Stimulated activated naive B cell treated with anti-CD40 and anti-IgM and Interleukin-4, amounts not matched to agents 10 μg/mL and 1 μg/mL and 100 μg/mL, for 72 hours (primary cell): Measurements from ENCODE around the gene UBE2QL1.

Experiments used
- ATAC-seq, 2 donors: fragments of 150-1000 bp; cut with Tn5 transposase; replicated peaks; 2 replicates each; pipeline ENCODE4 v1.10.0; 2021; ENCODE audit warnings: moderate library complexity in 1 of 2
- DNase-seq: peaks from one replicate; pipeline ENCODE4 v3.0.0; 2021
- H3K27ac Mint-ChIP-seq: one replicate; pipeline ENCODE4 v1.8.0; 2022; ENCODE audit warnings: mild to moderate bottlenecking, mixed read lengths
- H3K27me3 Mint-ChIP-seq, 2 donors: one replicate each; pipeline ENCODE4 v1.8.0; 2022; ENCODE audit warnings: mixed read lengths in 2 of 2
- H3K36me3 Mint-ChIP-seq, 2 donors: one replicate each; pipeline ENCODE4 v1.8.0; 2022; ENCODE audit warnings: mixed read lengths in 2 of 2, mild to moderate bottlenecking in 1 of 2
- H3K4me1 Mint-ChIP-seq, 2 donors: one replicate each; pipeline ENCODE4 v1.8.0; 2022; ENCODE audit warnings: mixed read lengths in 2 of 2, mild to moderate bottlenecking in 1 of 2
- H3K4me3 Mint-ChIP-seq, 2 donors: one replicate each; pipeline ENCODE4 v1.8.0; 2022; ENCODE audit warnings: mild to moderate bottlenecking in 2 of 2, mixed read lengths in 2 of 2, moderate library complexity in 1 of 2
- H3K9me3 Mint-ChIP-seq, 2 donors: one replicate each; pipeline ENCODE4 v1.8.0; 2022; ENCODE audit warnings: mixed read lengths in 2 of 2, mild to moderate bottlenecking in 1 of 2

The UBE2QL1 gene

GRCh38 chr5:6455571-6456200 lies 7.0 kb downstream of the UBE2QL1 start:
- H3K4me3 Mint-ChIP-seq: no peak overlapping the region
- H3K9me3 Mint-ChIP-seq: no peaks in the 10 kb centered on the region
- no peak for DNase-seq
- no peak for ATAC-seq
- peaks cover 43 to 44% of the 10 kb centered on the region in 2 donors for H3K27me3 Mint-ChIP-seq
- no peak overlapping the region for H3K27ac Mint-ChIP-seq
- H3K4me1 Mint-ChIP-seq: no peaks in the 10 kb centered on the region
- H3K36me3 Mint-ChIP-seq: no peaks in the 10 kb centered on the region

GRCh38 chr5:6456766-6457370 lies 8.2 kb downstream of the UBE2QL1 start:
- Mint-ChIP-seq H3K4me3 (no peak overlapping the region), H3K36me3 (no peaks in the 10 kb centered on the region), H3K27ac (no peak overlapping the region), H3K4me1 (no peaks in the 10 kb centered on the region), H3K27me3 (peaks cover 43 to 44% of the 10 kb centered on the region in 2 donors), H3K9me3 (no peaks in the 10 kb centered on the region)
- no peak for ATAC-seq
- DNase-seq: no peak

GRCh38 chr5:6457592-6457991 lies 8.9 kb downstream of the UBE2QL1 start:
- no peaks in the 10 kb centered on the region for H3K9me3 Mint-ChIP-seq
- no peak overlapping the region for H3K4me3 Mint-ChIP-seq
- H3K27me3 Mint-ChIP-seq: peaks cover 43 to 45% of the 10 kb centered on the region in 2 donors
- H3K27ac Mint-ChIP-seq: no peak overlapping the region
- no peak for DNase-seq
- ATAC-seq: no peak
- no peaks in the 10 kb centered on the region for H3K4me1 Mint-ChIP-seq
- H3K36me3 Mint-ChIP-seq: no peaks in the 10 kb centered on the region

GRCh38 chr5:6458833-6459232 lies 10.2 kb downstream of the UBE2QL1 start:
- Mint-ChIP-seq H3K4me3 (no peak overlapping the region), H3K36me3 (no peaks in the 10 kb centered on the region), H3K27ac (no peak overlapping the region), H3K27me3 (peaks cover 38 to 42% of the 10 kb centered on the region in 2 donors), H3K4me1 (no peaks in the 10 kb centered on the region), H3K9me3 (no peaks in the 10 kb centered on the region)
- no peak for DNase-seq
- no peak for ATAC-seq

GRCh38 chr5:6459896-6460295 lies 11.2 kb downstream of the UBE2QL1 start:
- Mint-ChIP-seq H3K9me3 (no peaks in the 10 kb centered on the region), H3K4me1 (no peaks in the 10 kb centered on the region), H3K4me3 (no peak overlapping the region), H3K27ac (no peak overlapping the region), H3K36me3 (no peaks in the 10 kb centered on the region), H3K27me3 (peaks cover 29 to 31% of the 10 kb centered on the region in 2 donors)
- ATAC-seq: no peak
- DNase-seq: no peak

- H3K36me3 Mint-ChIP-seq: no peaks in the 10 kb centered on the region
- H3K27me3 Mint-ChIP-seq: peaks cover 20 to 21% of the 10 kb centered on the region in 2 donors
- no peaks in the 10 kb centered on the region for H3K4me1 Mint-ChIP-seq
- no peak for DNase-seq
- no peak overlapping the region for H3K4me3 Mint-ChIP-seq
- no peak for ATAC-seq
- no peaks in the 10 kb centered on the region for H3K9me3 Mint-ChIP-seq
- H3K27ac Mint-ChIP-seq: no peak overlapping the region
Measured at GRCh38 chr5:6461006-6461405, 12.3 kb downstream of the UBE2QL1 start.

GRCh38 chr5:6461793-6462650 lies 13.4 kb downstream of the UBE2QL1 start:
- Mint-ChIP-seq H3K36me3 (no peaks in the 10 kb centered on the region), H3K27me3 (peaks cover 13 to 19% of the 10 kb centered on the region in 2 donors), H3K4me1 (no peaks in the 10 kb centered on the region), H3K27ac (no peak overlapping the region), H3K4me3 (no peak overlapping the region), H3K9me3 (no peaks in the 10 kb centered on the region)
- ATAC-seq: no peak
- no peak for DNase-seq

- Mint-ChIP-seq H3K4me1 (no peaks in the 10 kb centered on the region), H3K9me3 (no peaks in the 10 kb centered on the region), H3K36me3 (no peaks in the 10 kb centered on the region), H3K4me3 (no peak overlapping the region), H3K27me3 (peaks cover 7 to 14% of the 10 kb centered on the region in 2 donors), H3K27ac (no peak overlapping the region)
- no peak for DNase-seq
- ATAC-seq: no peak
Measured at GRCh38 chr5:6462671-6463070, 14.0 kb downstream of the UBE2QL1 start.

GRCh38 chr5:6464441-6464840 lies 15.8 kb downstream of the UBE2QL1 start:
- Mint-ChIP-seq H3K4me1 (no peaks in the 10 kb centered on the region), H3K9me3 (no peaks in the 10 kb centered on the region), H3K4me3 (no peak overlapping the region), H3K36me3 (no peaks in the 10 kb centered on the region), H3K27ac (no peak overlapping the region), H3K27me3 (peaks cover 12 to 14% of the 10 kb centered on the region in 2 donors)
- no peak for DNase-seq
- no peak for ATAC-seq

GRCh38 chr5:6465831-6466790 lies 17.5 kb downstream of the UBE2QL1 start:
- no peak for ATAC-seq
- no peaks in the 10 kb centered on the region for H3K4me1 Mint-ChIP-seq
- H3K9me3 Mint-ChIP-seq: peaks cover under 1 to 3% of the 10 kb centered on the region in 2 donors
- no peak overlapping the region for H3K27ac Mint-ChIP-seq
- no peak for DNase-seq
- no peak overlapping the region for H3K4me3 Mint-ChIP-seq
- H3K27me3 Mint-ChIP-seq: peaks cover 12 to 14% of the 10 kb centered on the region in 2 donors
- H3K36me3 Mint-ChIP-seq: no peaks in the 10 kb centered on the region

GRCh38 chr5:6466975-6467567 lies 18.4 kb downstream of the UBE2QL1 start:
- no peak overlapping the region for H3K4me3 Mint-ChIP-seq
- peaks cover 6 to 8% of the 10 kb centered on the region in 2 donors for H3K27me3 Mint-ChIP-seq
- no peak overlapping the region for H3K27ac Mint-ChIP-seq
- H3K9me3 Mint-ChIP-seq: peaks cover 6 to 8% of the 10 kb centered on the region in 2 donors
- H3K4me1 Mint-ChIP-seq: no peaks in the 10 kb centered on the region
- no peak for ATAC-seq
- DNase-seq: no peak
- H3K36me3 Mint-ChIP-seq: no peaks in the 10 kb centered on the region

GRCh38 chr5:6467591-6467990 lies 18.9 kb downstream of the UBE2QL1 start:
- H3K4me1 Mint-ChIP-seq: no peaks in the 10 kb centered on the region
- H3K27ac Mint-ChIP-seq: no peak overlapping the region
- no peak for DNase-seq
- H3K4me3 Mint-ChIP-seq: no peak overlapping the region
- H3K9me3 Mint-ChIP-seq: peaks cover 6 to 13% of the 10 kb centered on the region in 2 donors
- H3K36me3 Mint-ChIP-seq: no peaks in the 10 kb centered on the region
- no peak for ATAC-seq
- peaks cover 6 to 8% of the 10 kb centered on the region in 2 donors for H3K27me3 Mint-ChIP-seq

- ATAC-seq (no peak), DNase-seq (no peak)
- peaks cover 8 to 11% of the 10 kb centered on the region in 2 donors for H3K27me3 Mint-ChIP-seq
- H3K9me3 Mint-ChIP-seq: peaks cover 6 to 15% of the 10 kb centered on the region in 2 donors
- H3K4me1 Mint-ChIP-seq: no peaks in the 10 kb centered on the region
- H3K36me3 Mint-ChIP-seq: no peaks in the 10 kb centered on the region
- H3K4me3 Mint-ChIP-seq: no peak overlapping the region
- H3K27ac Mint-ChIP-seq: no peak overlapping the region
Measured at GRCh38 chr5:6468104-6468503, 19.4 kb downstream of the UBE2QL1 start.
